ENCODE results near the gene FGD4.

The FGD4 gene

DNA sequence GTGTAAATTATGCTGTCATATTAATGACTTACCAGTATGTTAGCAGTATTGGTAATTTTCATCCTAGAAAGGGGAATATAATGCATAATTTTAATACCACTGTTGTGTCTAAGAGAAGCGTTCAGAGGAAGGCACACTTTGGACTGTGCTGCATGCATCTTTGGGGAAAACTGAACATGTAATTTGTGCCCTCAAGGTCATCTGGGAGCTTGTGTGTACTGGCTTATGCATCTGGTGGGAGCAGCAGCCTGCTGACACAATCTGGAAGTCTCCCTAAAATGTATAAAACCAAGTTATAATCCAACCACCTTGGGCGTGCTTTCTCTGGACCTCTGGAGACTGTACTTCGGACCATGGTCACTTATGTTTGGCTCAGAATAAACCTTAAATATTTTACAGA is 14.1 kb downstream of the FGD4 start:
- DNase-seq: no peak

DNA sequence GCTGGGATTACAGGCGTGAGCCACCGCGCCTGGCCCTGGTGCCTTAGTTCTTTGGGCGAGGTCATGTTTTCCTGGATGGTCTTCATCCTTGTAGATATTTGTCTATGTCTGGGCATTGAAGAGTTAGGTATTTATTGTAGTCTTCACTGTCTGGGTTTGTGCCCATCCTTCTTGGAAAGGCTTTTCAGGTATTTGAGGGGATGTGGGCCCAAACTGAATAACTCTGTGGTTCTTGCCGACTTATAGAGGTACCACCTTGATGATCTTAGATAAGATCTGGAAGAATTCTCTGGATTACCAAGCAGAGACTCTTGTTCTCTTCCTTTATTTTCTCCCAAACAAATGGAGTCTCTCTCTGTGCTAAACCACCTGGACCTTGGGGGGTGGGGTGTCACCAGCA is 18.9 kb downstream of the FGD4 start:
- DNase-seq: no peak

DNA sequence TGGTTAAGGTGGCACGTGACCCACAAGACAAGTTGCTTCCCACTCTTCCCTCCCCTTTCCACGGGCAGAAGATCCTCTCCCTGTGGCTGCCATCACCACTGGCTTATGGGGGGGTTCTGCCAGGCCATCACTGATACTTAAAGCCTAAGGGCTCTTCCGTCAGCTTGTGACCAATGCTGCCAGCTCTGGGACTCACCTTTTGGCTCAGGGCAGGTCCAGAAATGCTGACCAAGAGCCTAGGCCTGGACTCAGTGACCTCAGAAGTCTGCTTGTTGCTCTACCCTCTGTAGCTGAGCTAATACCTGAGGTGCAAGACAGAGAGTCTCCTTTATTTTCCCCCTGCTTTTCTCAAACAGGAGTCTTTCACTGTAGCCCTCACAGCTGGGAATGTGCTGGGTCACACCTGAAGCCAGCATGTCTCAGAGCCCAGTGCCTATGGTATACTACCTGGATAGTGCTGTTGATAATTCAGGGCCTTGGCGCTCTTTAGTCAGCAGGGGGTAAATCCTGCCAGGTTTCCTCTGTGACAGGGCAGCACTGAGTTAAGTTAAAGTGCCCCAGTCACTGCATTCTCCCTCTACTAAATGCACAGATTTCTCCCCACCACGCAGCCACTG is 19.7 kb downstream of the FGD4 start:
- DNase-seq: no peak

DNA sequence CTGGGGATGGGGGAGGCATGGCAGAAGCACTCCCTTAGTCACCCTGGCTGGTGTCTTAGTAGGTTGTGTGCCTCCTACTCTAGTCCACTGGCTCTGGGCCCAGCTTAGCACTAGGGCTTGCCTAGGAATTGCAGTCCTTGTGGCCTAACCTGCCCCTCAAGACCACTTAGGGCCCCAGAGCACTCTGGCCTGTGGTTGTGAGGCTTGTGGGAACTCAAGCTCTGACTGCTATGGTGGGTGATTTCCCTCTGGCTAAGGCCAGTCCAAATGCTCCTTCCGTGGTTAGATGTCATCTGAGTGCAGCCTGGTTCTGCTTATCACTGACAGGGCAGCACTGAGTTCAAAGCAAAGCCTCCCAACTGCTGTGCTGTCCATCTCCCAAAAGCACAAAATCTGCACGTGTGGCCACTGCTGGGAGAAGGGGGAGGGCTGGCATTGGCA is 20.2 kb downstream of the FGD4 start:
- DNase-seq: no peak

DNA sequence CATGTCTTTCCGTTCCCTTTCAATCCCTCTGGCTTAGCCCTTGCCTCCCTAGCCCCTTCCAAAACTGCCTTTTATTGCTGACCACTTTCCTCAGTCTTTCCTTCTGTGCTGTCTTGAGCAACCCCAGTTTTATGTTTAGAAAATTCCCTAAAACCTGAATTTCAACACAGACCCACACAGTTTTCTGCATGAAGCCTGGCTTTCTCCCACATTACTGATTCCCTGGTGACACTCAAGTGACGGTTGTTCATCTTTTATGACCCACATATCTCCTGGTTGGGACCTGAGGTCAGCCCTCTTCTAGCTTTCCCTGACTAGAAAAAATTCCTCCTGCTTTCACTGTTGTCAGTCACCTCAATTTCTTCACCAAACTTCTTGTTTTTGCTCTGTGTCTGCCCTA is 21.0 kb downstream of the FGD4 start:
- DNase-seq: no peak

DNA sequence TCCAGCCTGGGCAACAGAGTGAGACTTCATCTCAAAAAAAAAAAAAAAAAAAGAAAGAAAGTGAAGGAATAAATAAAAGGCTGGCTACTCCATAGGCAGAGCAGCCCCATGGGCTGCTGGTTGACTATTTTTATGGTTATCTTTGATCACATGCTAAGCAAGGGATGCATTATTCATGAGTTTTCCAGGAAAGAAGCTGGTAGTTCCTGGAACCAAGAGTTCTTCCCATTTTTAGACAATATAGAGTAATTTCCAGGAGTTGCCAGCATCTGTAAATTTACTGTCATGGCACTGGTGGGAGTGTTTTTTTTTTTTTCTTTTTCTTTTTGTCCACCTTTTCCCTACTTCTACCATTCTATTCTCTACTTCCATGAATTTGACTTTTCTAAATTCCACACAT is 24.2 kb downstream of the FGD4 start:
- no peak for DNase-seq

DNA sequence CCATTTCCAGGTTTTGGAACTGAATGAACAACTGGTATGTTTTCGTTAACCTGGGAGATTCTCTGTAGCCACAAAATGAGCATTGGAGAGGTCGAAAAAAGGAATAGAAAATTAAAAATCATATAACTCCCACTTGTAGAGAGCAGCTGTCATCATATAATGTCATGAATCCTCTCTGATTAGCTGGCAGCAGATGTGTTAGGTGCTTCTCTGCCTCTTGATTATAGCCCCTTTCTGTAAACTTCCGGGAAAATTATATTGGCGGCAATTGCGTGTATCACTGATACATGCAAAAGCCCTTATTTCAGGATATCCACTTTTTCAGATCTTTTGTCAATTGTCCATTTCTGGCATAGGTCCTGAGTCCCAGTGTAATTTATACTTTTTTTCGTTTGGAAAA is 31.7 kb downstream of the FGD4 start:
- DNase-seq: no peak

DNA sequence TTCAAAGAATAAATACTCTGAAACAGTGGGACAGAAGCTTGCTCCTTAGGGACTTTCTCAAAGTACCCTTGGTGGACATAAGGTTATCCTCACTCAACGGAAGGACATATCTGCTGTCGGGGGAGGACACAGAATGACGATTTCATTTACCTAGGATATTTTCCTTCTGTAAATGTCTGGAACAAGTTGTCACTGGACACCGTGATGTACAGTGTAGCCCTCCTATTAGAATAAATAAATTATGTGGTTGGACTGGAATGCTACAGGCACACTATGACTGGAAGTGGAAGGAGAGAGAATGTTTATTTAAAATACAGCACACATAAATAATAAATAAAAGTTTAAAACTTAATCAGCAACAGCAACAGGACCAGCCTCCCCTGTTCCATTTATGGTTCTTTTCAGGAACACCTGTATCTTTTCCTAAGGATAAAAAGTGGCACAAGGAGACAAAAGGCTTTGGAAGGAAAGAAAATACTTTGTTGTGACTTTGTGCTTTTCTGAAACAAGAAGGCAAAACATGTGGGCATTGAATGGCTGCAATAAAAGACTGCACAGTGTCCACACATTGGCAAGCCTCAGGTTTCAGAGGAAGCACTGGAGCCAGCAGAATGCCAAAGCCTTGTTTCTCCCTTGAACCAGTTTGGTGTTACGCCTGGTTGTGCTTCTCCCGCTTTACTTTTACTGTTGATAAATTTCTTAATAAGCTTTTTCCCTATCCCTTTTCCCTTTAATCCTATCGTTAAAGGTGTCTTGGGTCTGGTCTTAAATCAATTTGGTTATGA is 36.8 kb downstream of the FGD4 start:
- DNase-seq: no peak

DNA sequence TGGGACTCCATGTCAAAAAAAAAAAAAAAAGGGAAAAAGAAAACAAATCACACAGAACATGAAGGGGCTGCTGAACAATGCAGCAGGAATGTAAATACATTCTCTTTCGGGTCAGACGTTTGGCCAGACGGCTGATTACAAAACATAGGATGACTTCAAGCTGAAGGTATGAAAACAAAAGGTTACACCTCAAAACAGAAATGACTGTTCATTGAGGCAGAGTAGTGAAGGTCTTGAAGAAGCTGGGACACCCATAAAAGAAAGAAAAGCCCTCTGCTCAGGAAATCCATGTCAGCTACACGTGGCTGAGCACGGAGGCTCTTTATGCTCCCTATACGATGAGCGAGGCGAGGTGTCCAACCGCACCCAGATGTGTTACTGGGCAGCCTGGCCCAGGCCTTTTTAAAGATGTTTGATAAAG is 37.7 kb downstream of the FGD4 start:
- no peak for DNase-seq

DNA sequence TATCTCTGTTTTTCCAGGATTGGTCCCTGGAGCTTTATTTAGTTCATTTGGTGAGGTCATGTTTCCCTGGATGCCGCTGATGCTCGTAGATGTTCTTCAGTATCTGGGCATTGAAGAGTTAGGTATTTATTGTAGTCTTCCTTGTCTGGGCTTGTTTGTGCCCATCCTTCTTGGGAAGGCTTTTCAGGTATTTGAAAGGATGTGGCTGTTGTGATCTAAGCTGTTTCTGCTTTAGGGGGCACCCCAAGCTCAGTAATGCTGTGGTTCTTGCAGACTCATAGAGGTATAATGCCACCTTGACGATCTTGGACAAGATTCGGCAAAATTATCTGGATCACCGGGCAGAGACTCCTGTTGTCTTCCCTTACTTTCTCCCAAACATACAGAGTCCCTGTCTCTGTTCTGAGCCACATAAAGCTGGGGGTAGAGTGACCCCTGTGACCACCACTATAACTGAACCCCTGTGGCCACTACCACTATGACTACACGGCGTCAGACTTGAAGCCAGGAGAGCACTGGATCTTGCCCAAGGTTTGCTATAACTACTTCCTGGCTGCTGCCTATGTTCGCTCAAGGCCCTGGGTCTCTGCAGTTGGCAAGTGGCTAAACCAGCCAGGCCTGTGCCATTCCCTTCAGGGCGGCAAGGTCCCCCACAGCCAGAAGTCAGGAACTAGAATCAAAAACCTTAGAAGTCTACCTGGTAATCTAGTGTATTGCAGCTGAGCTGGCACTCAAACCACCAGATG is 40.9 kb downstream of the FGD4 start:
- no peak for DNase-seq

DNA sequence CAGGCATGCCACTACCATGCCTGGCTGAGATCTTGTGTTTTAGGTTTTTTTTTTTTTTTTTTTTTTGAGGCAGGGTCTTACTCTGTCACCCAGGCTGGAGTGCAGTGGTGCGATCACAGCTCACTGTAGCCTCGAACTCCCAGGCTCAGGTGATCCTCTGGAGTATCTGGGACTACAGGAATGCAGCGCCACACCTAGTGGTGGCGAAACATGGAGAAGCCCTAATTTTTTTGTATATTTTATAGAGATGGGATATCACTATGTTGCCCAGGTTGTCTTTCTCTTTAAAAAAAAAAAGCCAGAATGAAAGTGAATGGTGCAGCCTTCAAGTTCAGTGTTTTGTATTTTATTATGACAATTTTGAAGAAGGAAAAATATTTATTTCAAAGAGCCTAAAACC is 44.1 kb downstream of the FGD4 start:
- no peak for DNase-seq

DNA sequence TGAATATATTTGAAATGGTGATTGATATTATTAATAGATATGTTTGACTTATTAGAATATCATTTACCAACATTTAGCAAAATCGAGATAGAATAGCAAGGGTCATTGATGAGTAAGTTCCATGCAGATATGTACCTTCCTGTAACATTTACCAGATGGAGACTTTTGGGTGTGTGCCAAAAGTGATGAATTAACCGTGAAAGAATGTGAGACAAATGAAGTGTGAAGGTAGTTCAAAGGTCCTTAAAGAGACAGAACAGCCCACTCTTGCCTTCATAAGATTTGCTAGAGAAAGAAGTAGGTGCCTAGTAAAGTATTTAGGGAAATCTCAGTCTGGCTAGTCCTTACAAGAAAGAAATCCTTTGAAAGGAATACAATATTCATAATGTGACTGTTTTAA is 45.5 kb downstream of the FGD4 start:
- DNase-seq: peak; percentile 87

DNA sequence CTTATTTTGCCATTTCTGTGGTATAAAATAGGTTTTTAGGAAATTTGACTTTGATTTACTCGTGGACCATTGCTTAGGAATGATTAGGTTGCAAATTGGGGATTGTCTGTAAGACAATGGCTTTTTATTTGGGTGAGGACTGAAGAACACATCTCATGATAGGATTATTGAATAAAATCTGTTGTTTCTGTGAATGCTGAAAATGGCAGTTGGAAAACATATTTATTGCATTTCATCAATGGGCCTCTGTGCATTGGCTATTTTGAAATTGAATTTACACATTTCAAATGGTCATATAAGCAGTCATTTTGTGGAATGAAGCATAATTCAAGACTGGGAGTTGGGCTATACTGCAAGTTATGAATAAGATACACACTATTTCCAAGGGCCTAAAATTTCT is 46.0 kb downstream of the FGD4 start:
- no peak for DNase-seq

DNA sequence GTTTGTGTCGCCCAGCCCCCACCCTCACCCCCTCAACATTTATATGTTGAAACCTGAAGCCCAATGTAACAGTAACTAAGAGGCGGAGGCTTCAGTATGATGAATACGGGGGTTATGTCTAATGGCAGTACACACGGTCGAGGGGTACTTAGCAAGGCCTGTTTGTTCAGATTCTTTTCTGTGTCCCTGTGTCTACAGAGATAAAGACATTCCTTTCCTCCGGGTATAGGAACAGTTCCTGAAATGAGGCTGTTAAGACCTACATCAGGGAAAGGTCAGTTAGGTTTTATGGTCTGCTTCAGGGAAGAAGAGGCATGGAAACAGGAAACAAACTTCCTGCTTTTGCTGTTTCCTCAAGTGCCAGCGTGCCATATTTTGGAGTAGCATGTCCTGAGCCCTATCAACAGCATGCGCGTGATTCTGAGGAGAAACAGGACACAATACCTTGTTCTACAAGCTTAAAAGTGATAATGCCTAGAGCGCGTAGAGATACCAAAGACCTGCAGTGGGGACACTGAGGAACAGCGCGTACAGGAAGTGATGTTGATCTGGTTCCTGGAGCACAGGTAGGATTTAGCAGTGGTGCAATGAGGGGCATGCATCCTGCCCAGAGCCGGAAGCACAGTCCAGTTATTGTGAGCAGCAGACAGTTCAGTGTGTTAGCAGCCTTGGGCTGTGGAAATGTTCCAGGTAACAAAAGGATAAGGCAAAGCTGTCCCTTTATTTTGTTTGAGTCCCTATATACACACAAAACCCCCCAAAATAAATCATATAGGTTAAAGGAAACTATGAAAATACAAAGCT is 47.2 kb downstream of the FGD4 start:
- no peak for DNase-seq

DNA sequence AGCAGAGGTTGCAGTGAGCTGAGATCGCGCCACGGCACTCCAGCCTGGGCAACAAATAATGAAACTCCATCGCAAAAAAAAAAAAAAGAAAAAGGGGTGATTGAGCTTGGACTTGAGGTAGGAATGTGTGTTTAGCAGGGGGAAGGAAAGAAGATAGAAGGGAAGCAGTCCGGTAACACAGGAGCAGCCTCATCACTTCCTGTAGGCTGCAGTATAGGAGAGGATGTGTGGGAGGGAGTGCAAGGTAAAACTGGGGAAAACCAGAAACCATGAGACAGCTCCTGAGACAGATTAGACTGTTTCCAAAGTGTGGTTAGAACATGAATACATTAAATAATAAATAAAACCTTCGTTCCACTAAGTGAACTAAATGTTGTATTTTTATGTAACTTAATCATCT is 49.2 kb downstream of the FGD4 start:
- DNase-seq: no peak

DNA sequence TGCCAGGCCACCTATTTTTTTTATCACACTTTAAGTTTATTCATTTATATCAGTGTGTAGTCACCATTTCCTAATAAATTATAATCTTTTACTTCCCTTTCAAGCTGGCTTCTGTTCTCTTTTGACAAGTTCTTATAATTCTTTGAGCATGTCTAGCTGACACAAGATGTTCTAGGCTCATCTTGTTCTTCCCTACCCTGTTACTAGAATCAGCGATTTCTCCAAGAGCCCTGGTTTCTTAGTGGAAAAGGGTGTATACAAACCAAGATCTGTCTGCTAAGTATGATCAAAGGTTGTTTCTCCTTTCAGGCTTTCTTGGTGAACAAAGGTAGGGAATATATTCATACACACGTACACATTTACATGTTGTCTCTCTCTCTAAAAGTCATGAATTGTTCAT is 51.0 kb downstream of the FGD4 start:
- DNase-seq: no peak

DNA sequence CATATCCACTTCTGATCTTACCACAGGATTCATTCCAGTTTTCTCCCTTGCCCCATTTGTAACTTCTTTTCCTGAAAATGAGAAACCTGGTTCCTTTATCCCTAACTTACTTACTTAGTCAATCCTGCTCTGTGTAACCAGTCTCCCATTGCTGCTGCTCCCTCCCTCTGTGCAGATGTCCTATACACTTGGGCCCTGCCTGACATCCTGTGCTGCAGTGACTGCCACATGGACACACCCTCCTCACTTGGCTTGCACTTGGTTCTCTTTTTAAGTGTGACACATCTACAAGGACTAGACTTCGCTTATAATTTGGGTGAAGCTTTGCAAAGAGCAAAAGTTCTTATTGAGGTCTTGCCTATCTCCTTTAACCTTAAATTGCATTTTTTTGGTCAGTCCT is 51.4 kb downstream of the FGD4 start:
- DNase-seq: no peak

DNA sequence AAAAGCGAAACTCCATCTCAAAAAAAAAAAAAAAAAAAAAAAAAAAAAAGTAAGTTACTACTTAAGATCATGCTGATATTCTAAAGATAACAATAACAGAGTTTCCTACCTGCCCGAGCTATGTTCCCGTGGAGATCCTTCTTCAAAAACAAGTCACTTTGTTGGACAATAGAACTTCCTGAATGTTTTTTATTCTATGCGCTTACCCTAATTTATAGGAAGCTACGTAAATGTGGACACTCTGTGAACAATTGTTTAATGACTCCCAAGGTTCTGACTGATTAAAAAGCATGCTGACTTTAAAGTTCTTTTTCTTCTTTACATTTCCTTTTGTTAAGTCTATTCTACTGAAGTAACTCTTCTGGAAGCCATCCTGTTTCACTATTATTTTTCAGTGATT is 52.5 kb downstream of the FGD4 start:
- DNase-seq: no peak

DNA sequence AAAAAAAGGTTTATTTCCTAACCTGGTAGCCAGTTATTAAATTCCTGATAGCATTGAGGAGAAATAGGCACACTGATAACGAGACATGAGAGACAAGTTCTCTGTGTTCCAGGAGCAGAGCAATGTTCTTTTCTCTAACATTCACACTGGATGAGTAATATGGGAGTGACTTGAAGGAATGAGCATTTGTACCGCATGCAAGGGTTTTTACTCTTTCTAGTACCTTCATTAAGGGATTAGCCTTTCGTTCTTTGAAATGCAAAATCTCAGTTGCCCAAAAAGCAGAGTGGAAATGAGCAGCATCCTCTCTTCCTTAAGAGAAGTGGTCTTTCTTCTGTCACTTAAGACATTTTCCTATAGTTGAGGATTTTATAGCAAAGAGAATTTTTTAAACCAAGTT is 54.7 kb downstream of the FGD4 start:
- DNase-seq: no peak

DNA sequence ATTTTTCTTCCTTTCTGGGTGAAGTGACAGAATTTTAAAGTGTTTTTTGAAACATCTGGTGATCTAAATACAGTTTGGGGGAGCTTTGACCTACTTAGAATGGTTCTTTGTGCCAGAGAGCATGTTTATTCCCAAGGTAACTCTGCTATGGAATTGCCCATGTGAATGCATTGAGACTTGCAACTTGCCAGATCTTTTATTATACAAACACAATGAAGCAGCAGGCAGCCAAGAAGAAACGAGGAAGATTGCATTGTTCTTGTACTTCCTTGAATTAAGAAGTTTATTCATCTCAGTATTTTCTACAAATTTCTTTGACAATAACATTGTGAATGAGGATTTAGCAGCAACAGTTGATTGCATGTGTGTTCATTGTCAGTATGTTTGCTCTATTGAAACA is 55.5 kb downstream of the FGD4 start:
- no peak for DNase-seq

DNA sequence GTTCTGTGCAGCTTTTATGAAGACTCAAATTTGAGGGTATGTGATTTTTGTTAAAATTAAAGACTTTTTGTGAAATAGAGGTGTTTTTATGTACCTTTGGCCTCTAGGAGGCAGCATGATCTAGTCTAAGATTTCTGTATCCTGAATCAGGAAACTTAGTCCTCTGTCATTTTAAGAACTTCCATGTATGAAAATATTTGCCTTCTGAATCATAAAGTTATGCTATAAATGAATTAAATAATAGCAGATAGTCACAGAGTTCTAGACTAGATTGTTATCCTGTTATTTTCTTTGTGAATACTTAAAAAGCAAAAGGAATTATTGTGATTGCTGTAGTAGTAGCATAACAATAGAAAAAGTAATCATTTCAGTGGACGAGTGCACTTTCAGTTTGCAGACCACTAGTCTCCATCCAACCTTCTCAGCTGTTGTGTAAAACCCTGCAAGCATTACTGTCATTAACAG is 56.3 kb downstream of the FGD4 start:
- DNase-seq: peak; percentile 69

DNA sequence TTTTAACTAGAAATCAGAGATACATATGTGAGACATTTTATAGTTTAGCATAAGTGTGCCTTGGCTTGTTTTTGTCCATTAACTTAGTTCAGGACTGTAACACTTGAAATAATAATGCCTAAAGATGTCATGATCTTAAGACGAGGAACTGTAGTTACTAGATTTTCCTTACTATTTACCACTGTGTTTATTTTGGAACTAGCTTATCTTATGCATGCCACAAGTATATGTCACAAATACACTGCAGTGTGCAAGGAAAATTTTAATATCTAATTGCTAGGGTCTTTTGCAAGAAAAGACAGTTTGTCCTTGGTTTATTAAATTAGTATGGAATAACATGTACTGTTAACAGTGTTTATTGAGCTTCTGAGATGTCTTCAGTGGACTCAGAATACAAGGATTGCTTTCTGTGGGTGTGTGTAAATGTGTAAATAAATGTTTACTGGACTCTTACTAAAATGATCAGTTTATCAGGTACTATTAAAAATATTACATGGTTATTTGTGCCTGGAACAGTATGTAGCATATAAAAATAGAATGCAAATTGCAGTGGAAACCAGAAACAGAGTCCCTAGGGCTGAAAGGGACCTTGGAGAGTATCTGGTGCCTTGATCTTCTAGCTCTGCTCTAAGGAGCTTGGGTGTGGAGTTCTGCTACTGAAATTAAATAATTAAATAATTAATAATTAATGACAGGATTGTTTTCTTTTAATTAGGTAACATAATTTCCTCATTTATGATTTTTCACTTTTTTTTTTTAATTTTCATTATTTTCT is 58.1 kb downstream of the FGD4 start:
- DNase-seq: no peak

Measured in NCI-H2171 treated with DMSO at 0.1 percent for 48 hours (cell line).